BJ (cell line): ENCODE data around the gene HCAR1. TPM values are rescaled to one million over a fixed set of nuclear protein-coding genes. Genes with fewer than 3 reads are reported as not detected.

Source experiments
- CTCF ChIA-PET: fragments of 350-600 bp; formaldehyde crosslinking; extraction: SDS; loops from one replicate; lab custom pipeline; 2021; ENCODE audit warnings: antibody characterized with exemption, inconsistent platforms; lab: Yijun Ruan, JAX
- POLR2A ChIA-PET: fragments of 300-600 bp; sonication (Branson Sonifier 250); formaldehyde crosslinking; extraction: SDS; loops from one replicate; lab custom pipeline; 2021; ENCODE audit warnings: antibody characterized with exemption; lab: Charles Lee
- DNase-seq: peaks from one replicate; pipeline ENCODE4 v3.0.0-alpha.2; 2011; ENCODE audit warnings: low read depth
- H3K27me3 ChIP-seq: 2 replicates; pipeline ENCODE4 v1.6.0; 2011; ENCODE audit warnings: low read length; ENCODE audit not compliant: control insufficient read depth, insufficient read depth
- H3K36me3 ChIP-seq: 2 replicates; pipeline ENCODE4 v1.5.1; 2011; ENCODE audit warnings: low read length; ENCODE audit not compliant: control insufficient read depth, insufficient read depth
- H3K4me3 ChIP-seq: 2 replicates; pipeline ENCODE4 v1.5.1; 2011; ENCODE audit warnings: low read depth, mild to moderate bottlenecking, control low read depth, low read length
- CTCF ChIP-seq: IDR thresholded peaks from 2 replicates; pipeline ENCODE4 v1.5.1; 2011; ENCODE audit warnings: low read depth, mild to moderate bottlenecking, control low read depth, inconsistent platforms, low read length, moderate library complexity; ENCODE audit not compliant: insufficient read depth
- polyA plus RNA-seq: library from polyadenylated mRNA; depleted of rRNA; stranded (reverse); fragments of >200 nt; gene quantifications from 2 replicates; pipeline ENCODE4 v1.2.3, GENCODE V29; 2011

Gene HCAR1
- polyA plus RNA-seq, 1 experiment: not detected

GRCh38 chr12:122743895-122744525, 13.4 kb upstream of the HCAR1 start:
- no peaks in the 10 kb centered on the region for H3K36me3 ChIP-seq
- POLR2A ChIA-PET: no interaction called here
- no peak overlapping the region for H3K4me3 ChIP-seq
- no peak for DNase-seq
- H3K27me3 ChIP-seq: no peaks in the 10 kb centered on the region
- no peak for TF ChIP-seq CTCF
- CTCF ChIA-PET: no interaction called here

- H3K27me3 ChIP-seq: no peaks in the 10 kb centered on the region
- CTCF ChIA-PET: interaction anchor here (1.3 kb wide), 1 partner anchor 102 kb away, joined by 3 read pairs; no protein-coding TSS in a partner anchor
- no peaks in the 10 kb centered on the region for H3K36me3 ChIP-seq
- POLR2A ChIA-PET: no interaction called here
- no peak for TF ChIP-seq CTCF
- no peak for DNase-seq
- no peak overlapping the region for H3K4me3 ChIP-seq
Measured at GRCh38 chr12:122740351-122740750, 9.7 kb upstream of the HCAR1 start.

GRCh38 chr12:122738571-122738970, 7.9 kb upstream of the HCAR1 start:
- CTCF ChIA-PET: interaction anchor here (0.6 to 3.5 kb wide), 3 partner anchors 14 to 505 kb away, joined by 3 to 13 read pairs (median 5); partner anchors contain the start of gene DENR
- H3K36me3 ChIP-seq: no peaks in the 10 kb centered on the region
- no peak for DNase-seq
- no peaks in the 10 kb centered on the region for H3K27me3 ChIP-seq
- H3K4me3 ChIP-seq: no peak overlapping the region
- TF ChIP-seq CTCF: no peak
- POLR2A ChIA-PET: no interaction called here

- CTCF ChIA-PET: no interaction called here
- no peak for DNase-seq
- Histone ChIP-seq H3K27me3 (peaks cover 3% of the 10 kb centered on the region; the same call in 1 of the 2 replicates), H3K4me3 (no peak overlapping the region), H3K36me3 (no peaks in the 10 kb centered on the region)
- POLR2A ChIA-PET: interaction anchor here (0.5 kb wide), 1 partner anchor 12 kb away, joined by 3 read pairs; no protein-coding TSS in a partner anchor
- TF ChIP-seq CTCF: no peak
Measured at GRCh38 chr12:122732611-122733010, 2.0 kb upstream of the HCAR1 start.

- DNase-seq: no peak
- POLR2A ChIA-PET: interaction anchor here (0.5 kb wide), 1 partner anchor 12 kb away, joined by 3 read pairs; no protein-coding TSS in a partner anchor
- Histone ChIP-seq H3K4me3 (no peak overlapping the region), H3K36me3 (no peaks in the 10 kb centered on the region), H3K27me3 (peaks cover 3% of the 10 kb centered on the region; the same call in 1 of the 2 replicates)
- CTCF ChIA-PET: no interaction called here
- TF ChIP-seq CTCF: no peak
Measured at GRCh38 chr12:122732170-122732569, 1.5 kb upstream of the HCAR1 start.
